HCT116 (cell line): ENCODE measurements around the gene CYB5D1. TPM values are rescaled to one million over a fixed set of nuclear protein-coding genes. Genes with fewer than 3 reads are reported as not detected.

Experiments used
- ATAC-seq: fragments of 200-7000 bp; cut with Tn5 transposase; 2 replicates; pipeline ENCODE4 v1.9.1; 2020; ENCODE audit warnings: mild to moderate bottlenecking, moderate library complexity
- BruUV-seq: library from RNA; stranded (reverse); fragments of 400-500 nt; replicated peaks from 2 replicates; lab custom pipeline; 2021; lab: Mats Ljungman, UMichigan
- CTCF ChIA-PET: fragments of 300-600 bp; sonication (Branson Sonifier 250); formaldehyde crosslinking; loops from one replicate; lab custom pipeline; 2021; ENCODE audit warnings: antibody characterized with exemption; lab: Charles Lee
- POLR2A ChIA-PET: fragments of 300-600, 350-600 bp; sonication (Branson Sonifier 250); formaldehyde crosslinking; loops from one replicate; lab custom pipeline; 2021; ENCODE audit warnings: antibody characterized with exemption; lab: Charles Lee
- RAD21 ChIA-PET, 2 experiments: fragments of 300-600 bp; sonication (Branson Sonifier 250); formaldehyde crosslinking; loops; one replicate each; lab custom pipeline; 2023; ENCODE audit warnings: low total read pairs in 2 of 2; ENCODE audit not compliant: uncharacterized antibody in 2 of 2, unreplicated experiment in 2 of 2, low non-redundant PET in 1 of 2; lab: Charles Lee
- DNase-seq: peaks from one replicate; pipeline ENCODE4 v3.0.0-alpha.2; 2010; ENCODE audit warnings: low read depth, low spot score
- H2AFZ ChIP-seq: fragments of 200-600 bp; shearing (Covaris generic), sonication (generic); 2 replicates; pipeline ENCODE4 v1.6.1; 2017; ENCODE audit warnings: low read depth, mixed run types, mixed read lengths, antibody characterized with exemption, low read length; ENCODE audit not compliant: poor library complexity, severe bottlenecking
- H3K27ac ChIP-seq: 2 replicates; pipeline ENCODE4 v1.5.1; 2012; ENCODE audit warnings: low read depth, low read length
- H3K27me3 ChIP-seq: fragments of 200-600 bp; sonication (generic); 2 replicates; pipeline ENCODE4 v1.6.1; 2016; ENCODE audit warnings: mixed run types, low read length, mixed read lengths; ENCODE audit not compliant: insufficient read depth
- H3K36me3 ChIP-seq, 2 experiments: fragments of 200-500 bp in 1 of 2; fragments of 200-600 bp in 1 of 2; sonication (Bioruptor generic) in 1 of 2; sonication (generic) in 1 of 2; 2 replicates each; pipeline versions ENCODE4 v1.5.1 to v1.6.1; 2014 to 2016; ENCODE audit warnings: low read length in 2 of 2, inconsistent platforms in 1 of 2, mixed read lengths in 1 of 2, mixed run types in 1 of 2; ENCODE audit not compliant: insufficient read depth in 2 of 2, control insufficient read depth in 1 of 2
- H3K4me1 ChIP-seq, 2 experiments: fragments of 200-600 bp in 1 of 2; sonication (generic) in 1 of 2; 2 replicates each; pipeline versions ENCODE4 v1.5.1 to v1.6.1; 2012 to 2017; ENCODE audit warnings: low read length in 2 of 2, inconsistent platforms in 1 of 2, mild to moderate bottlenecking in 1 of 2, mixed read lengths in 1 of 2, mixed run types in 1 of 2, moderate library complexity in 1 of 2; ENCODE audit not compliant: insufficient read depth in 2 of 2, control insufficient read depth in 1 of 2
- H3K4me2 ChIP-seq: fragments of 200-600 bp; sonication (generic); 2 replicates; pipeline ENCODE4 v1.6.1; 2017; ENCODE audit warnings: mixed run types, low read length, mixed read lengths
- H3K4me3 ChIP-seq, 2 experiments: fragments of 200-600 bp in 1 of 2; sonication (generic) in 1 of 2; replicated peaks in 1 of 2; 2 replicates each; pipeline ENCODE4 v1.5.1; 2011 to 2016; ENCODE audit warnings: low read length in 2 of 2, control low read depth in 1 of 2, low read depth in 1 of 2, mild to moderate bottlenecking in 1 of 2, mixed read lengths in 1 of 2, mixed run types in 1 of 2
- H3K79me2 ChIP-seq: fragments of 200-600 bp; sonication (generic); 2 replicates; pipeline ENCODE4 v1.6.1; 2017; ENCODE audit warnings: mild to moderate bottlenecking, mixed run types, low read length, moderate library complexity, mixed read lengths; ENCODE audit not compliant: insufficient read depth
- H3K9ac ChIP-seq: fragments of 200-600 bp; sonication (generic); 2 replicates; pipeline ENCODE4 v1.6.1; 2016; ENCODE audit warnings: low read length, mixed read lengths
- H3K9me2 ChIP-seq: fragments of 200-600 bp; sonication (generic), shearing (Covaris generic); 2 replicates; pipeline ENCODE4 v1.6.1; 2017; ENCODE audit warnings: mixed run types, mild to moderate bottlenecking, moderate library complexity; ENCODE audit not compliant: insufficient read depth
- H3K9me3 ChIP-seq, 2 experiments: fragments of 200-500 bp in 1 of 2; fragments of 200-600 bp in 1 of 2; sonication (Bioruptor generic) in 1 of 2; sonication (generic) in 1 of 2; 2 replicates each; pipeline ENCODE4 v1.6.1; 2014 to 2017; ENCODE audit warnings: low read length in 2 of 2, mixed read lengths in 2 of 2, inconsistent platforms in 1 of 2, low read depth in 1 of 2, mild to moderate bottlenecking in 1 of 2, mixed run types in 1 of 2, moderate library complexity in 1 of 2; ENCODE audit not compliant: control insufficient read depth in 1 of 2, insufficient read depth in 1 of 2
- H4K20me1 ChIP-seq: fragments of 200-600 bp; sonication (generic), shearing (Covaris generic); 2 replicates; pipeline ENCODE4 v1.6.1; 2017; ENCODE audit warnings: mixed run types, mild to moderate bottlenecking, moderate library complexity; ENCODE audit not compliant: insufficient read depth
- CBX3 ChIP-seq: IDR thresholded peaks from 2 replicates; pipeline ENCODE4 v1.6.1; 2012; ENCODE audit warnings: low read depth
- MAX ChIP-seq: IDR thresholded peaks from 2 replicates; pipeline ENCODE4 v1.6.1; 2012
- POLR2AphosphoS5 ChIP-seq: IDR thresholded peaks from 2 replicates; pipeline ENCODE4 v1.6.1; 2011; ENCODE audit warnings: mild to moderate bottlenecking, low read depth, low read length, moderate library complexity
- TCF7L2 ChIP-seq: IDR thresholded peaks from 2 replicates; pipeline ENCODE4 v1.7.0; 2011; ENCODE audit warnings: borderline replicate concordance, inconsistent platforms; ENCODE audit not compliant: insufficient read depth, insufficient read length; ENCODE audit errors: extremely low read depth
- YY1 ChIP-seq: IDR thresholded peaks from 2 replicates; pipeline ENCODE4 v1.6.1; 2011; ENCODE audit warnings: low read length, low read depth, moderate library complexity, mild to moderate bottlenecking; ENCODE audit not compliant: insufficient replicate concordance; ENCODE audit errors: extremely low read depth
- ZBTB33 ChIP-seq: IDR thresholded peaks from 2 replicates; pipeline ENCODE4 v1.6.1; 2011; ENCODE audit warnings: mild to moderate bottlenecking, low read length, moderate library complexity; ENCODE audit not compliant: insufficient replicate concordance; ENCODE audit errors: extremely low read depth
- ZNF274 ChIP-seq: fragments of 200-500 bp; sonication (Bioruptor generic); IDR thresholded peaks from 2 replicates; pipeline ENCODE4 v1.6.1; 2014; ENCODE audit warnings: mild to moderate bottlenecking, low read depth, low read length, inconsistent platforms
- intact Hi-C: fragments of 100-400 bp; cut with micrococcal nuclease; formaldehyde crosslinking; loops from 2 replicates; pipeline ENCODE4 v1.10.0; 2022
- total RNA-seq: library from RNA; stranded (reverse); gene quantifications from one replicate; pipeline ENCODE4 v1.2.1, GENCODE V29; 2021; ENCODE audit not compliant: unreplicated experiment
- TF ChIP-seq, protein P1 (sequence below), 3 experiments: fragments of 200-600 bp in 1 of 3; sonication (generic) in 1 of 3; IDR thresholded peaks in 2 of 3; conservative IDR thresholded peaks in 1 of 3; 2 replicates each; pipeline ENCODE4 v1.5.1; 2012 to 2017; ENCODE audit warnings: low read depth in 2 of 3, low read length in 2 of 3, antibody characterized with exemption in 1 of 3, borderline replicate concordance in 1 of 3, control low read depth in 1 of 3, mild to moderate bottlenecking in 1 of 3, mixed read lengths in 1 of 3, mixed run types in 1 of 3, moderate library complexity in 1 of 3; ENCODE audit not compliant: insufficient read depth in 1 of 3

Gene CYB5D1
- total RNA-seq, 1 experiment from 2014 or later = 21.5 TPM

DNA sequence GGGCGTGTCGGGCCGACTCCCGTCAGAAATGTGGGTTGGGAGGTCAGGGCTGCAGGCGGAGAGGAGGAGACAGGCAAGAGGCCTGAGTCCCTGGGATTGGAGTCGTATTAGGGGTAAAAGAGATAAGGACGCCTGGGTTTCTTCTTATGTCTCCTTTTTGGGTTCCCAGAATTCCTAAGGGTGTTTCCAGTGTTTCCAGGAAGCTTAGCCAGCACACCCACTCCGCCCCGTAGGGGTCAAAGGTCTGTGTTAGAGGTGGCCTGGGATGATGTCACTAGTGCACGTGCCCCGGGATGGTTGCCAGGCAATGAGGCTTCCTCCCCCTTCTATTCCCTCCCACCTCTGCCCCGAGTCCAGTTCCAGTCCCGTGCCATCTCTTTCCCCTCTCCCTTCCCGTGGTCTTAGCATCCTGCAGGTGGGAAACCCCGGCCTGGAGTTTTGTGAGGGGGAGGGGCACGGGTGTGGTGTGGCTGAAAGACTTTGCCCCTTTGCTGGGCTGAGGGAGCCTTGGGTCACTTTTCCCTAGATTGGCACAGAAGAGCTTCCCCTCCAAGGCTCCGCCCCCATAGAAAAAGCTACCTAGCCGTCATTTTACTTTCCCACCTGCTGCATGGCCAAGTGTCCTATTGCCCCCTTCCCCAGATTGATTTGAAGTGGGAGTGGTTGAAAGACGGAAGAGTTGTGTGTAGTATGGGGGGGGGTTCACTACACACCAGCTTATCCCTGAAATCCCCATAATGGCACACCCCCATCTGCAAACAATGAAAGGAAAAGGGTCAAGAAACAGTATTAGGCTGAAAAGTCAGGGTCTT is 21.0 kb upstream of the CYB5D1 start:
- Histone ChIP-seq H3K4me2 (peak overlapping the region; percentile 99), H3K9ac (peak overlapping the region; percentile 97), H2AFZ (no peak overlapping the region), H3K79me2 (peaks cover 26% of the 10 kb centered on the region), H3K4me1 (peaks cover 41 to 79% of the 10 kb centered on the region in 2 experiments), H3K27ac (peak overlapping the region; percentile 98), H3K4me3 (peak overlapping the region; percentile 74 to 82), H3K27me3 (no peaks in the 10 kb centered on the region), H3K9me3 (no peaks in the 10 kb centered on the region), H3K36me3 (peaks cover 0 to 3% of the 10 kb centered on the region in 2 experiments; a peak in 1 of 4 replicates), H3K9me2 (no peaks in the 10 kb centered on the region), H4K20me1 (no peaks in the 10 kb centered on the region)
- TF ChIP-seq YY1 (peak; percentile 83), TCF7L2 (peak; percentile 80), ZBTB33 (no peak), ZNF274 (no peak), POLR2AphosphoS5 (peak; percentile 54; the same call in 1 of the 2 replicates), MAX (no peak), CBX3 (no peak)
- TF ChIP-seq, protein P1, sequence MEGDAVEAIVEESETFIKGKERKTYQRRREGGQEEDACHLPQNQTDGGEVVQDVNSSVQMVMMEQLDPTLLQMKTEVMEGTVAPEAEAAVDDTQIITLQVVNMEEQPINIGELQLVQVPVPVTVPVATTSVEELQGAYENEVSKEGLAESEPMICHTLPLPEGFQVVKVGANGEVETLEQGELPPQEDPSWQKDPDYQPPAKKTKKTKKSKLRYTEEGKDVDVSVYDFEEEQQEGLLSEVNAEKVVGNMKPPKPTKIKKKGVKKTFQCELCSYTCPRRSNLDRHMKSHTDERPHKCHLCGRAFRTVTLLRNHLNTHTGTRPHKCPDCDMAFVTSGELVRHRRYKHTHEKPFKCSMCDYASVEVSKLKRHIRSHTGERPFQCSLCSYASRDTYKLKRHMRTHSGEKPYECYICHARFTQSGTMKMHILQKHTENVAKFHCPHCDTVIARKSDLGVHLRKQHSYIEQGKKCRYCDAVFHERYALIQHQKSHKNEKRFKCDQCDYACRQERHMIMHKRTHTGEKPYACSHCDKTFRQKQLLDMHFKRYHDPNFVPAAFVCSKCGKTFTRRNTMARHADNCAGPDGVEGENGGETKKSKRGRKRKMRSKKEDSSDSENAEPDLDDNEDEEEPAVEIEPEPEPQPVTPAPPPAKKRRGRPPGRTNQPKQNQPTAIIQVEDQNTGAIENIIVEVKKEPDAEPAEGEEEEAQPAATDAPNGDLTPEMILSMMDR (IDR thresholded peaks at IDR 0.05 in 2 of 3, conservative IDR thresholded peaks at IDR 0.05 in 1 of 3; ENCODE audit: borderline replicate concordance in 1 of 3, insufficient read depth in 1 of 3, low read depth in 2 of 3, low read length in 2 of 3) = no peak
- intact Hi-C loops = loop anchor here (1.0 to 5.0 kb wide), 2 partner anchors 120 to 255 kb away; partner anchors contain the start of genes DNAH2 and MPDU1
- peak; percentile 96 for DNase-seq
- ATAC-seq = peak; percentile 24
- ChIA-PET CTCF (interaction anchor here (1.3 to 2.3 kb wide), 3 partner anchors 12 to 93 kb away, joined by 4 to 8 read pairs (median 5); no protein-coding TSS in a partner anchor), POLR2A (interaction anchor here (0.8 to 3.9 kb wide), 3 partner anchors 14 to 433 kb away, joined by 3 to 22 read pairs (median 11); partner anchors contain the start of genes CYB5D1, NAA38 and TMEM256), RAD21 (no interaction called here)
- BruUV-seq = no TSS peak
